Activated T-cell treated with anti-CD3 and anti-CD28 coated beads, Interleukin-2, amount 50 U/mL, for 48 hours (primary cell): ENCODE results near the gene CPT1B.
"Not testable (repeated sequence)": the region's sequence is repeated elsewhere in the genome, so short reads cannot be mapped to it uniquely, and the experiment has no call there.

Experiments
- DNase-seq, 2 experiments: peaks; one replicate each; pipeline ENCODE4 v3.0.0-alpha.2; 2020

The CPT1B gene

DNA sequence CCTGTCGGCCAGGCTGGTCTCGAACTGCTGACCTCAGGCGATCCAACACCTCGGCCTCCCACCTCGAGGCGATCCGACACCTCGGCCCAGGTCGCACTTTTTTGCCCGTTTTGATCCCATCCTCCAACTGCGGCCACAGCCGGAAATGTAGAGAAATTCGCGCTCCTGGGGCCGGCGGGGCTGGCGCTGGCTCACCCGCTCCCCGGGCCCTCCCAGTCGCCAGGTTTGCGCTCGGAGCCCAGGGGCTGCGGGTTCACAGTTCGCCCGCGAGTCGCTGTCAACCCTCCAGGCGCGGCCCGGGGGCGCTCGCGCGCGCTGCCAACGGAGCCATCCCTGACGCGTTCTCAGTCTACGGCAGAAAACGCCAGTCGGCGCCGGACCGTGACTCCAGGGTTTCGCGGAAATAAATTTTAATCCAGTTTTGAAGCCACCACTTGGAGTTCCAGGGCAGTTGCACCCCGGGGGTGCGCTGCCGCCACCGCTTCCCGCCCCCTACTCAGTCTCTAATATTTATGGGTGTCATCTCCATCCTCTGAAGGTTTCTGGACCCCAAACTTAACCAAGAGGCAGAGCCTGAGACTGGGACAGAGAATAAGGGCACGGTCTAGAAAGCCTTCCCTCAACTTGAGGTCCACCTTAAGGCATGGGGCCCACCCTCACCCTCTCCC lies 34.0 kb downstream of the CPT1B start:
- DNase-seq, result peak; percentile 91 to 92

DNA sequence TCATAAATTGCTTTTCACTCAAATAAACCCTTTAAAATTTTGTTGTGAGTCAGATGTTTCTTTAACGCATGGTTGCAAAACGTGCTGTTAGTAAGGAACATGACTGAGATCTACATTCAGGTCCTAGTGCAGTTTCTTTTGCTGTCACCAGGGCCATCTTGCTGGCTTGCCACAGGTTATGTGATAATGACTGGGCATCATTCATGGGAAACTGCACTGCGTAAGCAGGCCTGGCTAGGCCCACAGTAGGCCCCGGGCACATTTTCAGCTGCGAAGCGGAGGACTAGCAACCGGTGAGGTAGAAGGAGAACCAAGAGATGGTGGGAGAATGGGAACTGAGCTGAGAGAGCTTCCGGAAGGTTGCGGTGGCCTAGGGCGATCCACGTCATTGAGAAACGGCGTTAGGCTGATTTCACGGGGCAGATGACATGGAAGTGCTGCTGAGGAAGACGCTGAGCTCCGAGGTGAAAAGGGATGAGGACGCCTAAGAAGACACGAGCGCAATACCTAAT lies 35.8 kb downstream of the CPT1B start:
- peak; percentile 51 to 65 for DNase-seq

DNA sequence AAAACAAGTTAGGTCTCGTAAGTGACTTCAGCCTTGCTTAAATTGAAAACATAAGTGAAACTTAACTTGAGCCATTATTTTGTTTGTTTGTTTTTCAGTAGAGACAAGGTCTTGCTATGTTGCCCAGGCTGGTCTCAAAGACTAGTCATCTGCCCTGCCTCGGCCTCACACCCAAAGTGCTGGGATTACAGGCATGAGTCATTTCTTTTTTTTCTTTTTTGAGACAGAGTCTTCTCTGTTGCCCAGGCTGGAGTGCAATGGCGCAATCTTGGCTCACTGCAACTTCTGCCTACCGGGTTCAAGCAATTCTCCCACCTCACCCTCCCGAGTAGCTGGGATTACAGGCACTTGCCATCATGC lies 36.6 kb downstream of the CPT1B start:
- DNase-seq, result peak; percentile 57 to 63

DNA sequence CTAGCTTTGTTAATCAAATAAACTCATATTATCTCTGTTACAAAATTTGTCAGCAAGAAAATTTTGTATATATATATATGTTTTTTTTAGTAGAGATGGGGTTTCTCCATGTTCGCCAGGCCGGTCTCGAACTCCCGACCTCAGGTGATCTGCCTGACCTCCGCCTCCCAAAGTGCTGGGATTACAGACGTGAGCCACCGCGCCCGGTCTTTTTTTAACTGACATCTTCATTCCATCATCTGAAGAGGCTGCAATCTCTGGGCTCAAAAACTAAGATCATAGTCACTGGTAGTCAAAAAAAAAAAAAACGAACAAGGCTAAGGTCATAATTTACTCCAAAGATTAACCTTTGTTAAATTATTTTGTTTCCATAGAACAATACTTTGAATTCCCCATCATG lies 37.8 kb downstream of the CPT1B start:
- DNase-seq, result no peak

DNA sequence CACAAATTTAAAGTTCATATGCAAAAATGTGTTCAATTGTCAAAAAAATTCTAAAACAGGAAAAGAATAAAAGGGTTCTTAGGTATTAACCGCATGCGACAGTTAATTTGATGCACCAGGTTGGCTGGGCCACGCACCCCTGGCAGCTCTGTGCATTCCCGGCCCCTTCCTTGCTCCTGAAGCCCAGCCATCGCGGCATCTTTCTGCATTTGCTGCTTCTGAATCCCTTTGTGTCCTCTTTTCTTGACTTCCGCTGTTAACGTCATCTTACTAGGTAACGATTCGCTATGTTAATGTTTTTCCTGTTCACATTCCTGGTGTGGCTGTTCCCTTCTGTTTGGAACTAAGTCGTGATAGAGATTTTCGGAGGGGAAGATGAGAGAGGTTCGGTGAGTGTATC lies 40.5 kb downstream of the CPT1B start:
- DNase-seq, result no peak

DNA sequence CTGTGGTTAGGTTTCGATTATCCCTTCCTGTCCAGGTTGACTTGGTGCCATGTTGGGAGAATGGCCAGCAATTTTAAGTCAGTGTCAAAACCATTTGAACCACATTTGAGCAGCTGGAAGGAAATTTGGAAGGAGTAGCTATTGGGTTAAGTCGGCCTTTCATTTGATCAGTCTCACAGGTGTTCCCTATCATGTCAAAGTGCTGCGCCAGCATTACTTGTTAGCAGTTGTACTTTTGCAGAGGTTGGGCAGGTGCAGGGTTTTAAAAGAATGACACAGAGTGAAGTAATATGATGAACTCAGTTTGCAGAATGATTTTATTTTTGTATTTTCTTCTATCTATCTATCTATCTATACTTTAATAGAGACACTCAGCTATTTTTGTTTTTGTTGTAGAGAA lies 42.0 kb downstream of the CPT1B start:
- DNase-seq, result no peak

DNA sequence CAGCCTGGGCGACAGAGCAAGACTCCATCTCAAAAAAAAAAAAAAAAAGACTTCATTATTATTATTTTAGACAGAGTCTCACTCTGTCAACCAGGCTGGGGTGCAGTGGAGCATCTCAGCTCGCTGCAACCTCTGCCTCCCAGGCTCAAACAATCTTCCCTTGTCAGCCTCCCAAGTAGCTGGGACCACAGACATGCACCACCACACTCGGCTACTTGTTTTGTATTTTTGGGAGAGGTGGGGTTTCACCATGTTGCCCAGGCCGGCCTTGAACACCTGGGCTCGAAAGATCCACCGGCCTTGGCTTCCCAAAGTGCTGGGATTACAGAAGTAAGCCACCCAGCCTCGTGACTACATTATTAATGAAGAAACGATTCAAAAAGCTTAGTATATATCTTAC lies 43.1 kb downstream of the CPT1B start:
- no peak for DNase-seq

DNA sequence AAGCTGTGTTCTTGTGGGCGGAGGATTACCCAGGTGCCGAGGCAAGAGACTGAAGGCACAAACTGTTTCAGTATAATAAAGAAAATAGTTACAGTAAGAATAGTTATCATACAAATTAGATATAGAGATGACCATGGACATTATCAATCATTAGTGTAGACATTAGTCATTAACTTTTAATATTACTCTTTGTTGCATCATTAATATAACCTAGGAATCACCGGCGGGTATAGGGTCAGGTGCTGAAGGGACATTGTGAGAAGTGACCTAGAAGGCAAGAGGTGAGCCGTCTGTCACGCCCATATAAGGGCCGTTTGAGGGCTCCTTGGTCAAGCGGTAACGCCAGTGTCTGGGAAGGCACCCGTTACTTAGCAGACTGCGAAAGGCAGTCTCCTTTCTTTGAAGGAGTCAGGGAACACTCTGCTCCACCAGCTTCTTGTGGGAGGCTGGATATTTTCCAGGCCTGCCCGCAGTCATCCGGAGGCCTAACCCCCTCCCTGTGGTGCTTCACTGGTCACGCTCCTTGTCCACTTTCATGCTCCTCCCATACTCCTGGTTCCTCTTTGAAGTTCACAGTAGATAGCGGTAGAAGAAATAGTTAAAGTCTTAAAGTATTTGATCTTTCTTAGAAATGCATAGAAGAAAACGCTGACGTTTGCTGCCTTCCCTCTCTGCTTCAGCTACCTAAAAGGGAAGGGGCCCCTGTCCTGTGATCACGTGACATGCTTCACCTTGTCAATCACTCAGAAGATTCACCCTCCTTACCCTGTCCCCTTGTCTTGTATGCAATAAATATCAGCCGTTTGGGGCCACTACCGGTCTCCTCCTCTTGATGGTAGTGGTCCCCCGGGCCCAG lies 44.1 kb downstream of the CPT1B start:
- DNase-seq, result not testable (repeated sequence)

DNA sequence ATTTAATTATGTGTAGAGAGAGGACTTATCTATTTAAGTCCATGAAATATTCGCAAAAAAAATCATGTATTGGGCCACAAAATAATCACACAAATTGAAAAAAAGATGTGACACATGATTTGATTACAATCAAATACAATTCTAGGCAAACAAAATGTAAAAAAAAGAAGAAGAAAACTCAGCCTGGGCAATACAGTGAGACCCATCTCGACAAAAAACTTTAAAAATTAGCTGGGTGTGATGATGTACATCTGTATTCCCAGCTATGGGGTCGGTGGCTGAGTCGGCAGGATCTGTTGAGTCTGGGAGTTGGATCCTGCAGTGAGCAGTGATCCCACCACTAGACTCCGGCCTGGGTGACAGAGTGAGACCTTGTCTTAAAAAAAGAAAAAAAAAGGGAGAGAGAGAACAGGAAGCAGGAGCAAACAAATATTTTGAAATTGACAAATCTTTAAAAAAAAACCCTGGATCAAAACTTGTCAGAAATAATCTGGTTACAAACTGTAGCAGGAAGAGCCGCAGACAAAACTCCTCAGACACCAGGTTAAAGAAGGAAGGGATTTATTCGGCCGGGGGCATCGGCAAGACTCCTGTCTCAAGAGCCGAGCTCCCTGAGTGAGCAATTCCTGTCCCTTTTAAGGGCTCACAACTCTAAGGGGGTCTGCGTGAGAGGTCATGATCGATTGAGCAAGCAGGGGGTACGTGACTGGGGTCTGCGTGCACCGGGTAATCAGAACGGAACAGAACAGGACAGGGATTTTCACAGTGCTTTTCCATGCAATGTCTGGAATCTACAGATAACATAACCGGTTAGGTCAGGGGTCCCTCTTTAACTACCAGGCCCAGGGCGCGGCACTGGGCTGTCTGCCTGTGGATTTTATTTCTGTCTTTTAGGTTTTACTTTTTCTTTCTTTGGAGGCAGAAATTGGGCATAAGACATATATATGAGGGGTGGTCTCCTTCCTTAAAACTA lies 45.1 kb downstream of the CPT1B start:
- no peak for DNase-seq

DNA sequence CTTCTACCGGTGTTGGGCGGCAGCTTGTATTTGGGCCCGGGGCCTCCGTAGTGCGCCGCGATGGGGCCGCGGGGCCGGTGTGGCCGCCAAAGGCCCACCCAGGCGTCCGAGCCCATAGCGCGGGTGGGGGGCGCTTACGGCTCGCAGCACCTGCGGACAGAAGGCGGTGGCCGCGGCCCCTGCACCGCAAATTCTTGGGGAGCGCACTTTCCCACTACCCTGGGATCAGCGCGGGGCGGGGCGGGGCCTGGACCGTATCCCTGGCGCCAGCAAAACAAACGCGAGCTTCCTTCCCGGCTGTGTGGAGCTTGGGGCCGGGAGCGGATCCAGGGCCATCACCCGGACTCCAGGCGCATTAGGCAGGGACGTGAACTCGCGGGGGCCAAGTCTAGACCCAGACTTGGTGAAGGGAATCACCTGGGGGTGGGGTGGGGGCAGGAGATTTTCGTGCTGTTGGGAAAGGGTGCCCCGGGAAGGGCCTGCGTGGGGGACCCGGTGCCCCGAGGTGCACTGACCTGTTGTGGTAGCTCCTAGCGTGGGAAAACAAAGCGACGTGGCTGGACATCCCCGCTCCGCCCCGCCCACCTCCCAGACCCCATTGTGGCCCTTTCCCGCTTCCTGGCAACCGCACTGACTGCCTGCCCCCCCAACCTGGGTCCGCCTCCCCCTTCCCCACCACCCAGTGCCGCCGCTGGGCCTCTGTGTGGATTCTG lies 46.1 kb downstream of the CPT1B start:
- DNase-seq, result no peak

DNA sequence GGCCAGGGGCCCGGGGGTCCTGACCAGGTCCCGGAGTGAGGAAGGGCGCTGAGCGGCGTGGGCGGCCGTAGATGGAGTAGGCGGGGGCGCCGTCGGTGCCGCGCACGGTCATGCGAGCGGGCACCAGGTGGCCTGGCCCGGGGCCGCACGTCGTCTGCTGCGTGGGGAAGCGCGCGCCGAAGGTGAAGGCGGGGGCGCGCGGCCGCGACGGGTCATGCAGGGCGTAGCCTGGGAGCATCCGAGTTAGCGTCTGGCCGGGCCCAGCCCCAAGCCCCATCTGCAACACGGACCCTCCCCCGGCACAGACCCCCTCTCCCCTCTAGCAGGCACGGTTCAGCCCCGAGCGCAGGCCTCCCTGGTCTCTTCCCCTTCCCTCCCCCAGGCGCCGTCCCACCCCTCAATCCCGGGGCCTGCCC lies 46.7 kb downstream of the CPT1B start:
- DNase-seq, result peak in 1 of 2 experiments; percentile 84

DNA sequence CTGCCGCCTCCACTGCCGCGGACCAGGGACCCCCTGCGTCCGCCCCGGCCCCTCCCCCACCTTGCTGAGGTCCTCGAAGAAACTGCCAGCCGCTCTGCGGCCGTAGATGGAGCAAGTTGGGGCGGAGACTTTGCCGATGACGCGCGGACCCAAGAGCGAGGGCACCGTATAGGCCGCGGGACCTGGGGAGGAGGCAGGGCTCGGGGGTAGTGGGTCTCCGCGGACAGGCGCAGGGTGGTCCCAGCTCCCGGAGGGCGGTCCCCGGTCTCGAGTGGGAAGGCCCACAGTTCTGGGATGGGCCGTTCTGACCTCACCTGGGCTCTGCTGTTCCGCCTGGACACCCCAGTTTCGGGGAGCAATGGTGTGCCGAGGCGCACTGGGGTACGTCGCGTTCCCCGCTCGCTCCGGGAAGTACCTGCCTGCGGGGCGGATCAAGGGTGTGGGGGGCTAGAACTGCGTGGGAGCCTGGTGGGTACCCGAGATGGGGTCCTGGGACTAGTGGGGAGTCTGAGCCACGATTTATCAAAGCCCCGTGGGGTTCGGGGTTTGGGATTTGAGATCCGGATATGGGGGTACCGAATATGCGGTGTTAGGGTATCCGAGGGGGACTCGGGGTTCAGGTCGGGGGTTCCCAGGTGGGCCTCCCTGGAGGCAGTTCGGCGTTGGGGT lies 47.2 kb downstream of the CPT1B start:
- DNase-seq, result peak; percentile 88 to 90

DNA sequence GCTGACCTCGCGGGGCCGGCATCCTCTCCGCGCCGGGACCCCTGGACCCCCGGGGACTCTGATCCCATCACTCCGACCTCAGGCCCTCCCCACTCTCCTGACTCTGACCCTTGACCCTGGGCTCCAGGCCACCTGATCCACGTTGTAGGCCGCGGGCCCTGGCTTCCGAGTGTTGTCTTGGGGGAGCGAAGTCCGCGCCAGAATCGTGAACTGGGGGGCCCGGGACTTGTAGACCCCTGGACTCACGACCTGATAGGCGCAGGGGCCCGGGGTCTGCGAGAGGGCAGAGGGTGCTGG lies 47.7 kb downstream of the CPT1B start:
- DNase-seq, result no peak

DNA sequence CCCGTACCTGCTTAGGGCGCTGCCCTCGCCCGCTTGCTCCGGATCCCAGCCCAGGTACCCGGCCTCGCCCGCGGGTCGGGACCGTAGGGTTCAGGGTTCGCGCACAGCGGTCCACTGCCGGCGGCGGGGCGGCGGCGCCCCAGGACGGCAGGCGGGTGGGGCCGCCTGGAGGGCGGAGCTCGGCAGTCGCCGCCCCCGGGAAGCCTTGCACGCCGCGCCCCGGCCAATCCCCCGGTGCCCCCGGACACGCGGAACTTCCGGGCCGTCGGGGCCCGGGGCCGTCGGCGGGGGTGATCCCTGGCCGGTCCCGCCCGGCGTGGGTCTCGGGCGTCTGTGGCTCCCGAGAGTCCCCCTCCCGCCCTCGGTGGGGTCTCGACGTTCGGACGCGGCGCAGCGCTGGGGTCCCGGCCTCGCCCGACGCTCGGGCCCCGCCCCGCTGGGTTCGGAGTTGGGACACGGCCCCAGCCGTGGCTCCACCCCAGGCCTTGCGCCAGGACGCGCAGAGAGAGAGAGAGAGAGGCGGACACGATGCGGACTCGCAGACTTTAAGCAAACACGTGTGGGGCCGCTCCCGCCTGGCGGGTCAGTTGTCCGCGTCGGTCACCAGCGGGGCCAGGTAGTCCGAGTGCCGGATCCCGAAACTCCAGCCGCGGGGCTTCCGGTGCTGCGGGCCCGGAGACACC lies 48.2 kb downstream of the CPT1B start, which contains the start of gene TYMP:
Gene TYMP, minus strand, starts transcription at position 116 of the 683 bp plus-strand sequence. CDS start 303 bp downstream, outside the sequence.
- peak; percentile 80 to 84 for DNase-seq

DNA sequence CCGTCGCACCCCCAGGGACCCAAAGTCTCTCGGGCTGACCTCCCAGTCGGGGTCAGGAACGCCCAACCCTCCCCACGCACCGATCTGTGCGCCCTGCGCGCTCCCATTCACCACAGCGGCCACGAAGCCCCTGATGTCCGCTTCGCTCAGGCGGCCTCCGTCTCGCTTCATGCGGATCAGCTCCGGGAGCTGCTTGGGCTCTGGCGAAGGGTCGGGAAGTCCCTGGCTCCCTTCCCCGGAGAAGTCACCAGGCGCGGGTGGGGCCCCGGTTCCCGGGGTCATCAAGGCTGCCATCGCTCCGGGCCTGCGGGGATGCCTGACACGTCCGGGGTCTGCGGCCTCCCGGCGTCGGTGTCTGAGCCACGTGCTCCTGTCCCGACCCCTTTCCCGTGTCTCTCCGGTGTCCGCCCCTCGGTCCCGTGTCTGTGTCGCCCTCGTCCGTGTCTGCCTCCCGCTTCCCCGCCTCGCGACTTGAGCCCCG lies 48.8 kb downstream of the CPT1B start:
- DNase-seq, result no peak

DNA sequence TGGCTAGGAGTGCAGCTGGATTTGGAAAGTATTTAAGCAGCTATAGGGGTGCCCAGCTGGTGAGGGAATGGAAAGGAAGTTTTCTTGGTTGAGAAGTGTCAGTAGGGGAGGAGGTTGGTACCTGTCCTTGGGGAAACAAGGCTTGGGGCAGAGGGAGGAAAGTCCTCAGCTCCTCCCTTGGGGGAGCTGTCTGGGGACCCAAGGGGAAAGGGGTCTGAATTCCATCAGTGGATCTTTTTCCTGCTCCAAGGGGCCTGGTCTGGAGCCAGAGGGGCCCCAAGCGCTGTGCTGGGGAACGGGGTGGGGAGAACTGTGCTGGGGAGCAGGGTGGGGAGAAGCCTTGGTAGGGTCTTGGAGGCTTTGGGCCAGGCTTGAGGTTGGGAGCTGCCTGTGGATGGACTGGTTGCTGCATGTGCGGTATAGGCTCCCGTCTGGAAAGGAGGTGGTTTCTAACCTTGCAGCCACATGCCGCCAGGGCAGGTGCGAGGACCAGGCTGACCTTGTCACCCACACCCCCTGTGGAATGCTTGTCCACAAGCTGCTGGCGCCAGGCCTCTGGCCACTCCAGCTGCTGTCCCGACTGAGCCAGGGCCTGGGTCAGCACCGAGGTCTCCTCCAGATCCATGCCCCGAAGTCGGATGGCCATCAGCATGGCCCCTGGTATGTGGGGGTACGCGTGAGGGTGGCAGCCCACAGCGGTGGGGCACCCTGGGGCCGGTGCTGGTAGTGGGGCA lies 49.4 kb downstream of the CPT1B start:
- peak; percentile 34 to 45 for DNase-seq

DNA sequence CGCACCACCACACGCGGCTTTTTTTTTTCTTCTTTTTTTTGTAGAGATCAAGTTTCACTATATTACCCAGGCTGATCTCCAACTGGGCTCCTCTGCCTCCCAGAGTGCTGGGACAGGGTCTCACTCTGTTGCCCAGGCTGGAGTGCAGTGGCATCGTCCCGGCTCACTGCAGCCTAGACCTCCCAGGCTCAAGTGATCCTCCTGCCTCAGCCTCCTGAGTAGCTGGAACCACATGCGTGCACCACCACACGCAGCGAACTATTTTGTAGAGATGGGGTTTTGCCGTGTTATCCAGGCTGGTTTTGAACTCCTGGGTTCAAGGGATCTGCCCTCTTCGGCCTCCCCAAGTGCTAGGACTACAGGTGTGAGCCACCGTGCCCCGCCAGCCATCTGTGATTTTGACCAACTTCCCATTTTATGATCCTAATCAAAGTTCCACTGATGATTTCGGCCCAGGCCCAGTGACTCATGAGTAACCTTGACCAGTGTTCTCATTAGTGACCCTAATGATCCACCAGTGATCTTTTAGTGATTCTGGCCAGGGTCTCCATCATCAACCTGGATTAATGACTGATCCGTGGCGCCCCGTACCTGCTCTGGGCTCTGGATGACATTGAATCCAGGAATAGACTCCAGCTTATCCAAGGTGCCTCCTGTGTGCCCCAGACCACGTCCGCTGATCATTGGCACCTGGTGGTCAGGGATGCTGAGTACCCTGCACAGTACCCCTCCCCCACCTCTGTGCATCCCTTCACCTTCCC lies 50.1 kb downstream of the CPT1B start:
- DNase-seq, result no peak

DNA sequence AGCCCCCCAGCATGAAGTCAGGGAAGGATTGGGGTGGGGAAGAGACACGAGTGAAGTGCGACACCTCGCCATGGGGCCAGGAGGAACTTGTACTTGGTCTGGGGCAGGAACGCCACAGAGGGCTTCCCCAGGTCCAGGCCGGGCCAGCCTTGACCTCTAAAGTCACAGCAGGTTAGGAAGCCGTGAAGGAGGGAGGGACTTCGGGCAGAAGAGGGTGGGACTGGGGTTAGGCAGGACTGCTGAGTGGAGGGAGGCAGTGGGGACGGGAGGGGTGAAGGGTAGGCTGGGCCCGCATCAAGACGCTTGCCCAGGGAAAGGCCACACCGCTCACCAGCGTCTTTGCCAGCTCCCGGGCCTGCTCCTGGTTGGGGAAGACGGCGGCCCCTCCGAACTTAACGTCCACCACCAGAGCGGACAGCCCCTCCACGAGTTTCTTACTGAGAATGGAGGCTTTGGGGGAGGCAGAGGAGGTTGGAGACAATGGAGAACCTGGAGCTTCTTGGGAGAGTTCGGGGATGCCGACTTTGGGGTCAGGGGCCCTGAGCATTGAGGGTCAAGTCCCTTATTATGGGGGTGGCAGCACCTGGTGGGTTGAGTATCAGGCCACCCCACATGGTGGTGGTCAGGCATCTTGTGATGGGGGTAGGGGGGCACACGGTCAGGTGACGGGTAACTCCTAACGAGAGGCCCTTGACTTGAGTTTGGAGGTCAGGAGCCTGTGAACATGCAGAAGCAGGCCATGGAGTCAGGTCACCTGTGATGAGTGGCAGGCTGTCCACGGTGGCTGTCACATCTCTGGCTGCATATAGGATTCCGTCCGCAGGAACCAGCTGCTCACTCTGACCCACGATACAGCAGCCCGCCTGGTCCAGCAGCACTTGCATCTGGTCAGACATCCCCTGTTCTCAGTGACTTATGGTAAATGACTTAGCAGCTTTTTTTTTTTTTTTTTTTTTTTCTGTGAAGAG lies 51.1 kb downstream of the CPT1B start:
- peak; percentile 73 to 78 for DNase-seq
